ENCODE data around the gene SLCO1C1. TPM values are rescaled to one million over a fixed set of nuclear protein-coding genes. Genes with fewer than 3 reads are reported as not detected.

Gene SLCO1C1
- total RNA-seq, 1 donor from 2014 or later = not detected

GRCh38 chr12:20792971-20793370 lies 97.8 kb downstream of the SLCO1C1 start:
- H3K27ac ChIP-seq = no peak overlapping the region
- intact Hi-C loops (cut with DNase I) = no loop called here

GRCh38 chr12:20798554-20798953 lies 103.4 kb downstream of the SLCO1C1 start:
- TF ChIP-seq POLR2AphosphoS5 (IDR thresholded peaks at IDR 0.05; ENCODE audit: insufficient read depth in 1 of 2, low read depth in 1 of 2) (no peak), POLR2A (IDR thresholded peaks at IDR 0.05) (no peak)
- Histone ChIP-seq H3K36me3 (no peaks in the 10 kb centered on the region), H3K4me1 (no peaks in the 10 kb centered on the region), H3K9me3 (no peaks in the 10 kb centered on the region), H3K27me3 (no peaks in the 10 kb centered on the region), H3K27ac (no peak overlapping the region), H3K4me3 (no peak overlapping the region)
- intact Hi-C loops (cut with DNase I) = no loop called here
- no peak for DNase-seq (ENCODE audit: extremely low spot score in 2 of 2)

More at GRCh38 chr12:20792971-20793370, 97.8 kb downstream of the SLCO1C1 start:
- Histone ChIP-seq H3K4me1 (no peaks in the 10 kb centered on the region), H3K9me3 (no peaks in the 10 kb centered on the region), H3K36me3 (no peaks in the 10 kb centered on the region), H3K27me3 (no peaks in the 10 kb centered on the region), H3K4me3 (no peak overlapping the region)
- no peak for DNase-seq (ENCODE audit: extremely low spot score in 2 of 2)
- TF ChIP-seq POLR2A (IDR thresholded peaks at IDR 0.05) (no peak), POLR2AphosphoS5 (IDR thresholded peaks at IDR 0.05; ENCODE audit: insufficient read depth in 1 of 2, low read depth in 1 of 2) (no peak), CTCF (IDR thresholded peaks at IDR 0.05) (no peak)

- no peaks in the 10 kb centered on the region for H3K9me3 ChIP-seq
- no peak for TF ChIP-seq CTCF (IDR thresholded peaks at IDR 0.05)
- TF ChIP-seq POLR2A (IDR thresholded peaks at IDR 0.05) = no peak
- no peak for TF ChIP-seq POLR2AphosphoS5 (IDR thresholded peaks at IDR 0.05; ENCODE audit: insufficient read depth in 1 of 2, low read depth in 1 of 2)
- no peaks in the 10 kb centered on the region for H3K27me3 ChIP-seq
- intact Hi-C loops (cut with DNase I) = no loop called here
- no peaks in the 10 kb centered on the region for H3K36me3 ChIP-seq
- no peak overlapping the region for H3K4me3 ChIP-seq
- H3K27ac ChIP-seq = no peak overlapping the region
- no peak for DNase-seq (ENCODE audit: extremely low spot score in 2 of 2)
- no peaks in the 10 kb centered on the region for H3K4me1 ChIP-seq
Observed at GRCh38 chr12:20800160-20800559, 105.0 kb downstream of the SLCO1C1 start.

- no peak overlapping the region for H3K27ac ChIP-seq
- no peaks in the 10 kb centered on the region for H3K4me1 ChIP-seq
- H3K36me3 ChIP-seq = no peaks in the 10 kb centered on the region
- H3K9me3 ChIP-seq = no peaks in the 10 kb centered on the region
- H3K4me3 ChIP-seq = no peak overlapping the region
- DNase-seq (ENCODE audit: extremely low spot score in 2 of 2) = no peak
- intact Hi-C loops (cut with DNase I) = no loop called here
- TF ChIP-seq CTCF (IDR thresholded peaks at IDR 0.05) (no peak), POLR2AphosphoS5 (IDR thresholded peaks at IDR 0.05; ENCODE audit: insufficient read depth in 1 of 2, low read depth in 1 of 2) (no peak), POLR2A (IDR thresholded peaks at IDR 0.05) (no peak)
- H3K27me3 ChIP-seq = no peaks in the 10 kb centered on the region
Observed at GRCh38 chr12:20801035-20801434, 105.9 kb downstream of the SLCO1C1 start.

Other genes starting within 250 kb of the SLCO1C1 start
- not detected for gene SLCO1B3, start 115.4 kb downstream of the SLCO1C1 start, total RNA-seq